Measurements from ENCODE around the gene STX5. TPM values are rescaled to one million over a fixed set of nuclear protein-coding genes. Genes with fewer than 3 reads are reported as not detected.
"Not testable (repeated sequence)": the region's sequence is repeated elsewhere in the genome, so short reads cannot be mapped to it uniquely, and the experiment has no call there.

The STX5 gene
- total and polyA plus RNA-seq, 9 donors, result 26.8 to 43.2 (median 34.1) TPM

- H3K9me3 ChIP-seq (replicated peaks; ENCODE audit: control insufficient read depth, low read depth, low read length), result no peaks in the 10 kb centered on the region
- H3K27me3 ChIP-seq (ENCODE audit: control insufficient read depth, insufficient read depth, low read length), result no peaks in the 10 kb centered on the region
- H3K36me3 ChIP-seq (ENCODE audit: control insufficient read depth, insufficient read depth, low read length), result no peaks in the 10 kb centered on the region
- H3K4me3 ChIP-seq (ENCODE audit: low read length), result no peak overlapping the region
- H3K27ac ChIP-seq (ENCODE audit: low read length), result no peak overlapping the region
- H3K4me1 ChIP-seq (ENCODE audit: control insufficient read depth, insufficient read depth, low read length), result no peaks in the 10 kb centered on the region
- DNase-seq, result no peak
- 79% methylated on average over 2 of the region's 6 CpGs for WGBS (ENCODE audit: insufficient coverage)
These were observed 33.8 kb upstream of the STX5 start for GRCh38 chr11:62865635-62866034.

- H3K4me1 ChIP-seq (ENCODE audit: control insufficient read depth, insufficient read depth, low read length), result no peaks in the 10 kb centered on the region
- no peak overlapping the region for H3K4me3 ChIP-seq (ENCODE audit: low read length)
- WGBS (ENCODE audit: insufficient coverage), result no CpG with 5 or more reads among the region's 4 CpGs
- no peaks in the 10 kb centered on the region for H3K9me3 ChIP-seq (replicated peaks; ENCODE audit: control insufficient read depth, low read depth, low read length)
- H3K36me3 ChIP-seq (ENCODE audit: control insufficient read depth, insufficient read depth, low read length), result no peaks in the 10 kb centered on the region
- no peaks in the 10 kb centered on the region for H3K27me3 ChIP-seq (ENCODE audit: control insufficient read depth, insufficient read depth, low read length)
- H3K27ac ChIP-seq (ENCODE audit: low read length), result no peak overlapping the region
- no peak for DNase-seq
These were observed 32.0 kb upstream of the STX5 start for GRCh38 chr11:62863687-62864335.

DNA sequence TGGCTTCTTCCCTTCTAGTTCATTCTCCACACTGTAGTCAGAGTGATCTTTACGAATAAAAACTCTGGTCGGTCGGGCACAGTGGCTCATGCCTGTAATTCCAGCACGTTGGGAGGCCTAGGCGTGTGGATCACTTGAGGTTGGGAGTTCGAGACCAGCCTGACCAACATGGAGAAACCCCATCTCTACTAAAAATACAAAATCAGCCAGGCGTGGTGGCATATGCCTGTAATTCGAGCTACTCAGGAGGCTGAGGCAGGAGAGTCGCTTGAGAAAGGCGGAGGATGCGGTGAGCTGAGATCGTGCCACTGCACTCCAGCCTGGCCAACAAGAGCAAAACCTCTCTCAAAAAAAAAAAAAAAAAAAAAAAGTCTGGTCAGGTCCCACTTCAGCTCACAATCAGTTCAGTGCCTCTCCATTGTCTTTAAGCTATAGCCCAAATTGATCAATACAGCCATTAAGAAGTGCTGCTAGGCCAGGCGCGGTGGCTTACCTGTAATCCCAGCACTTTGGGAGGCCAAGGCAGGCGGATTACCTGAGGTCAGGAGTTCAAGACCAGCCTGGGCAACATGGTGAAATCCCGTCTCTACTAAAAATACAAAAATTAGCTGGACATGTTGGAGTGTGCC is 29.8 kb upstream of the STX5 start:
- not testable (repeated sequence) for H3K27me3 ChIP-seq (ENCODE audit: control insufficient read depth, insufficient read depth, low read length); H3K27ac ChIP-seq (ENCODE audit: low read length); H3K4me3 ChIP-seq (ENCODE audit: low read length); DNase-seq; H3K4me1 ChIP-seq (ENCODE audit: control insufficient read depth, insufficient read depth, low read length); H3K9me3 ChIP-seq (replicated peaks; ENCODE audit: control insufficient read depth, low read depth, low read length); H3K36me3 ChIP-seq (ENCODE audit: control insufficient read depth, insufficient read depth, low read length)
- WGBS (ENCODE audit: insufficient coverage), result 80% methylated on average over 14 of the region's 16 CpGs

DNA sequence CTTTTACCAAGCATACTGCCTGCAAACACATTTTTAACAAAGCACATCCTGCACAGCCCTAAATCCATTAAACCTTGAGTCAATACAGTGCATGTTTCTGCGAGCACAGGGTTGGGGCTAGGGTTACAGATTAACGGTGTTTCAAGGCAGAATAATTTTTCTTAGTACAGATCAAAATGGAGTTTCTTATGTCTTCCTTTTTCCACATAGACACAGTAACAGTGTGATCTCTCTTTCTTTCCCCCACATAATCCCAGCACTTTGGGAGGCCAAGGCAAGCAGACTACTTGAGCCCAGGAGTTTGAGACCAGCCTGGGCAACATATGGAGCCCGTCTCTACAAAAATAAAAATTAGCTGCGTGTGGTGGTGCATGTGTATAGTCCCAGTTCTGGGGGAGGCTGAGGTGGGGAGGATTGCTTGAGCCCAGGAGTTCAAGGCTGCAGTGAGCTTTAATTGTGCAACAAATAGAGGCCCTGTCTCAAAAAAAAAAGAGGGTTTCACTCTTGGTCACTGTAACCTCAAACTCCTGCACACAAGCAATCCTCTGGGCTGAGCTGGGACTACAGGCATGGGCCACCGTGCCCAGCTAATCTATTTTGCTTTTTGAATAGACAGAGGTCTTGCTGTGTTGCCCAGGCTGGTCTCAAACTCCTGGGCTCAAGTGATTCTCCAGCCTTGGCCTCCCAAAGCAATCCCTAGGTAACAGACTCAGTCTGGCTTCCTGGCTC is 29.1 kb upstream of the STX5 start:
- no peak overlapping the region for H3K27ac ChIP-seq (ENCODE audit: low read length)
- 73% methylated on average over 2 of the region's 5 CpGs for WGBS (ENCODE audit: insufficient coverage)
- no peak for DNase-seq

DNA sequence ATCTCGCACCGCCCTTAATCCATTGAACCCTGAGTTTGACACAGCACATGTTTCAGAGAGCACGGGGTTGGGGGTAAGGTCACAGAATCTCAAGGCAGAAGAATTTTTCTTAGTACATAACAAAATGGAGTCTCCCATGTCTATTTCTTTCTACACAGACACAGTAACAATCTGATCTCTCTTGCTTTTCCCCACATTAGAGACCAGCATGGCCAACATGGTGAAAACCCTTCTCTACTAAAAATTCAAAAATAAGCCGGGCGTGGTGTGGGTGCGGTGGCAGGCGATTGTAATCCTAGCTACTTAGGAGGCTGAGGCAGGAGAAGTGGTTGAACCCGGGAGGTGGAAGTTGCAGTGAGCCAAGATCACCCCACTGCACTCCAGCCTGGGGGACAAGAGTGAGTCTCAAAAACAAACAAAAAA is 27.4 kb upstream of the STX5 start:
- not testable (repeated sequence) for H3K27me3 ChIP-seq (ENCODE audit: control insufficient read depth, insufficient read depth, low read length); DNase-seq; H3K4me1 ChIP-seq (ENCODE audit: control insufficient read depth, insufficient read depth, low read length); H3K9me3 ChIP-seq (replicated peaks; ENCODE audit: control insufficient read depth, low read depth, low read length); H3K27ac ChIP-seq (ENCODE audit: low read length); H3K4me3 ChIP-seq (ENCODE audit: low read length); H3K36me3 ChIP-seq (ENCODE audit: control insufficient read depth, insufficient read depth, low read length)
- WGBS (ENCODE audit: insufficient coverage), result no CpG with 5 or more reads among the region's 8 CpGs

More for the DNA sequence above, 29.1 kb upstream of the STX5 start:
- Histone ChIP-seq H3K4me3 (ENCODE audit: low read length) (no peak overlapping the region), H3K27me3 (ENCODE audit: control insufficient read depth, insufficient read depth, low read length) (no peaks in the 10 kb centered on the region), H3K4me1 (ENCODE audit: control insufficient read depth, insufficient read depth, low read length) (peaks cover 6% of the 10 kb centered on the region), H3K9me3 (replicated peaks; ENCODE audit: control insufficient read depth, low read depth, low read length) (no peaks in the 10 kb centered on the region), H3K36me3 (ENCODE audit: control insufficient read depth, insufficient read depth, low read length) (no peaks in the 10 kb centered on the region)

DNA sequence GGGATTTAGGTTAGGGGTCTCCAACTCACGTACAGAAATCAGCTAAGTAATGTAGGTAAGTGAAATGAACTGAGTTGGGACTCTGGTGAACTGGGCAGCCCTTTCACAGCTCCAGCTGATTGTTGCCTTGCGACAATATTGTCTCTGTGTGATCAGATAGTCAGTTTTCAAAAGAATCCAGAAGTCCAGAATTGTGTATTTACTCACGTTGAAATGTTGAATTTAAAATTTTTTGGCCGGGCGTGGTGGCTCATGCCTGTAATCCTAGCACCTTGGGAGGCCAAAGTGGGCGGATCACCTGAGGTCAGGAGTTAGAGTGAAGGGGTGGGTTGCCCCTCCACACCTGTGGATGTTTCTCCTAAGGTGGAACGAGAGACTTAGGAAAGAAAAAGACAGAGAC is 26.4 kb upstream of the STX5 start:
- no peak for DNase-seq
- Histone ChIP-seq H3K4me3 (ENCODE audit: low read length) (no peak overlapping the region), H3K9me3 (replicated peaks; ENCODE audit: control insufficient read depth, low read depth, low read length) (no peaks in the 10 kb centered on the region), H3K27ac (ENCODE audit: low read length) (no peak overlapping the region), H3K4me1 (ENCODE audit: control insufficient read depth, insufficient read depth, low read length) (peaks cover 14% of the 10 kb centered on the region), H3K36me3 (ENCODE audit: control insufficient read depth, insufficient read depth, low read length) (peaks cover 15% of the 10 kb centered on the region), H3K27me3 (ENCODE audit: control insufficient read depth, insufficient read depth, low read length) (no peaks in the 10 kb centered on the region)
- WGBS (ENCODE audit: insufficient coverage), result 51% methylated on average over 6 of the region's 7 CpGs

GRCh38 chr11:62857541-62857982 is 25.7 kb upstream of the STX5 start:
- 13% methylated on average over 1 of the region's 2 CpGs for WGBS (ENCODE audit: insufficient coverage)
- Histone ChIP-seq H3K4me3 (ENCODE audit: low read length) (no peak overlapping the region), H3K27ac (ENCODE audit: low read length) (no peak overlapping the region), H3K9me3 (replicated peaks; ENCODE audit: control insufficient read depth, low read depth, low read length) (no peaks in the 10 kb centered on the region), H3K4me1 (ENCODE audit: control insufficient read depth, insufficient read depth, low read length) (peaks cover 14% of the 10 kb centered on the region), H3K27me3 (ENCODE audit: control insufficient read depth, insufficient read depth, low read length) (no peaks in the 10 kb centered on the region), H3K36me3 (ENCODE audit: control insufficient read depth, insufficient read depth, low read length) (peaks cover 21% of the 10 kb centered on the region)
- no peak for DNase-seq

DNA sequence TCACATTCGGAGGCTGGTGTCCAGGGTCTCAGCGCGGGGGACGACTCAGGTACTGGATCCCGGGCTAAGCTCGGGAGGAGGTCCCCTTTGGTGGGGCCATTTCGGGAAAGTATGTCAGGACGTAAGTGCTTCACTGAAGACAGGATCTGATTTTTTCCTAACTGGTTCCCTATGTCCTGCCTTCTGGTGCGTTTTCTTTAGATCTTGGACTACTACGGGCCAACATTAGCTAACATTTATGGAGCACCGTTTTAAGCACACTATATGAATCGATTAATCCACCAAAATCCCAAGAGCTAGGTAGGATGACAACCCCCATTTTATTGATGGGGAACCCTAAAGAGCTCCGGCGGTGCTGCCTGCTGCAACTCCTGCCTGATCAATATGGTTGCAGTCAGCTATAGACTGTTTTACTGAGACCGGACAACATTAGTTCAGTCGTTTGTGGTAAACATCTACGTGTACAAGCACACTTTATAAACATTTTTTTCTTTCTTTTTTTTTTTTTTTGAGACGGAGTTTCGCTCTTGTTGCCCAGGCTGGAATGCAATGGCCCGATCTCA is 24.6 kb upstream of the STX5 start:
- Histone ChIP-seq H3K4me3 (ENCODE audit: low read length) (peak overlapping the region; percentile 92), H3K27me3 (ENCODE audit: control insufficient read depth, insufficient read depth, low read length) (no peaks in the 10 kb centered on the region), H3K36me3 (ENCODE audit: control insufficient read depth, insufficient read depth, low read length) (peaks cover 28% of the 10 kb centered on the region), H3K27ac (ENCODE audit: low read length) (peak overlapping the region; percentile 81), H3K9me3 (replicated peaks; ENCODE audit: control insufficient read depth, low read depth, low read length) (no peaks in the 10 kb centered on the region), H3K4me1 (ENCODE audit: control insufficient read depth, insufficient read depth, low read length) (peaks cover 14% of the 10 kb centered on the region)
- no peak for DNase-seq
- WGBS (ENCODE audit: insufficient coverage), result 3% methylated on average over 17 of the region's 20 CpGs

GRCh38 chr11:62855571-62856332 is 23.9 kb upstream of the STX5 start:
- Histone ChIP-seq H3K36me3 (ENCODE audit: control insufficient read depth, insufficient read depth, low read length) (peaks cover 32% of the 10 kb centered on the region), H3K27ac (ENCODE audit: low read length) (peak overlapping the region; percentile 82), H3K9me3 (replicated peaks; ENCODE audit: control insufficient read depth, low read depth, low read length) (no peaks in the 10 kb centered on the region), H3K4me3 (ENCODE audit: low read length) (peak overlapping the region; percentile 92), H3K4me1 (ENCODE audit: control insufficient read depth, insufficient read depth, low read length) (peaks cover 14% of the 10 kb centered on the region), H3K27me3 (ENCODE audit: control insufficient read depth, insufficient read depth, low read length) (no peaks in the 10 kb centered on the region)
- WGBS (ENCODE audit: insufficient coverage), result under 1% methylated on average over 54 of the region's 54 CpGs
- peak; percentile 98 for DNase-seq
